ENCODE results near the gene ERGIC1.
"Not testable (repeated sequence)": the region's sequence is repeated elsewhere in the genome, so short reads cannot be mapped to it uniquely, and the experiment has no call there.

The ERGIC1 gene

DNA sequence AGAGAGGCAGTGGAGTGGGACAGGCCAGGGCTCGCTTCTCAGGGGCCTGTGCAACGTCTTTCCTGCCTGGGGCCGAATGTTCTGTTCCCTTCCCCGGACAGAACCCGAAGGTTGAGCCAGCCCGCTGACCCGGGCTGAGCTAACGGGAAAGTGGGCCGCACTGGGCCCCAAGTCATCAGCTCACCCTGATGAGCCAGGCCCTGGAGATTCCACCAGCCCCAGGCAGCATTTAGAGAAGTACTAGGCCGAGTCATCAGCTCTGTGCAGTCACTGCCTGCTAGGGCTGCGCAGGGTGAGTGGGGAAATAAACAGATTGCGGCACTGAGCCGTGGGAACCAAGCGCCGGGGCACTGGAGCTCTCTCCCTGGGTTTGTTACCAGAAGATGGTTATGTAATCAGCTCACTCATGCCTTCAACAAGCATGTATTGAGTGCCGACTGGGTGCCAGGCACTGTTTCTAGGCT, 33.9 kb upstream of the ERGIC1 start:
- no peak for DNase-seq (ENCODE audit: low spot score)

- DNase-seq (ENCODE audit: low spot score), result no peak
Observed at GRCh38 chr5:172801179-172801671, 32.8 kb upstream of the ERGIC1 start.

GRCh38 chr5:172802112-172802511, 31.9 kb upstream of the ERGIC1 start:
- no peak for DNase-seq (ENCODE audit: low spot score)

DNA sequence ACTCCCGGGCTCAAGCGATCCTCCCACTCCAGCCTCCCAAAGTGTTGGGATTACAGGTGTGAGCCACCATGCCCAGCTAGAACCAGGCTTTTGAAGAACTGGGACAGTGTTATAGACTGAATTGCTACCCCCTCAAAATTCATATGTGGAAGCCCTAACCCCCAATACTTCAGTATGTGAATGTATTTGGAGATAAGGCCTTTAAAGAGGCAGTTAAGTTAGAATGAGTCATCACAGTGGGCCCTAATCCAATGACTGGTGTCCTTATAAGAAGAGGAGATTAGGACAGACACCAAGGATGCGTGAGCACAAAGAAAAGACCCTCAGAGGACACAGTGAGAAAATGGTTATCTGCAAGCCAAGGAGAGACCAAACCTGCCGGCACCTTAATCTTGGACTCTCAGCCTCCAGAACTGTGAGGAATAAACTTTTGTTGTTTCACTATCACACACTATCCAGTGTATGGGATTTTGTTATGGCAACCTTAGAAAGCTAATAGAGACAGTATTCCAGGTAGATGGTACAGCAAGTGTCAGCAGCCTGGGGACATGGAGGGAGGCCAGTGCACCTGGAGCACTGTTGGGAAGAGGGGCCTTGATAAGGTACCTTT, 31.4 kb upstream of the ERGIC1 start:
- no peak for DNase-seq (ENCODE audit: low spot score)

DNA sequence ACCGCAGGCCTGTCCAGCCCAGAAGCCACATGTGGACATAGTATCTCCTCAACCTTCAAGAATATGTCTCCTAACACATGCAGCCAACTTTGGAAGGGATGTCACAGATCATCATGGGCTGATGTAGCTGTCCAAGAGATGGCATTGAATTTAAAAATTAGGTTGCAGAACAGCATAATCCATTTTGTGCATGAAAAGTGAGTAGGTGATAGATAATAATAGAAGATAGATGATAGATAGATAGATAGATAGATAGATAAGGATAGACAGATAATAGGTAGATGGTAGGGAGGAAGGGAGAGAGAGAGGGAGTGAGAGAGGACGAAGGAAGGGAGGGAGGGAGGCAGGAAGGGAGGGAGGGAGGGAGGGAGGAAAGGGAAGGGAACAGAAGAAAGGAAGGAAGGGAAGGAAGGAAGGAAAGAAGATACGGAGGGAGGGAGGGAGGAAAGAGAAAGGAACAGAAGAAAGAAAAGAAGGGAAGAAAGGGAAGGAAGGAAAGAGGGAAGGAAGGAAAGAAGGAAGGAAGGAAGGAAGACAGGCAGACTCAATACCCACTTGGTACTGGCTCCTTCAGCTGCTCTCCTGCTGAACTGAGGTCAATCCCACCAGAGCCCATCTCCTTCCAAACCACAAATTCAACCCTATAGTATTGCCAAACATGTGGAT, 28.9 kb upstream of the ERGIC1 start:
- no peak for DNase-seq (ENCODE audit: low spot score)

DNA sequence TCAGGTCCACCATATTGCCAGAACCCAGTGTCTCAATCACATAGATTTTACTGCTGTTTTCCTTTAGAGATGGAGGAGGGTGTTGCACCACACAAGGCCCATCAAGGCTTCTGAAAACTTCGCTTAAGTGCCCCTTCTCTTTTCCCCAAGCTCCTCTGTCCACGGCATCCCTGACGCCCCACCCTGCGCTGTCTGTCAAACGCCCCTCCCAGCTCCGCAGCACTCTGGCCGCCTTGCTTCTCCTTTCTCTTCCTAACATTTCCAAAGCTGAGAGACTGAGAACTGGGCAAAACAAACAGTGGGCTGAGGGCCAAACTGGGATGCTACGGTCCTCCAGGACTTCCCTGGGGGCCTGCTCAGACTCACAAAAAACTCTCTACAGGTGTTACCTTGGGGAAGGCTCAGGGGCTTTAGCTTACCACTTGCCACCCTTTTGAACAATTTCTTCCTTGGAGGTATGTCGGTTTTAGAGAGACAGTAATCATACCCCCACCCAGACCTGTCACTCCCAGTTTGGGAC, 28.3 kb upstream of the ERGIC1 start:
- DNase-seq (ENCODE audit: low spot score), result no peak

GRCh38 chr5:172806897-172807672, 27.0 kb upstream of the ERGIC1 start:
- peak; percentile 69 for DNase-seq (ENCODE audit: low spot score)

GRCh38 chr5:172807766-172808311, 26.2 kb upstream of the ERGIC1 start:
- DNase-seq (ENCODE audit: low spot score), result no peak

DNA sequence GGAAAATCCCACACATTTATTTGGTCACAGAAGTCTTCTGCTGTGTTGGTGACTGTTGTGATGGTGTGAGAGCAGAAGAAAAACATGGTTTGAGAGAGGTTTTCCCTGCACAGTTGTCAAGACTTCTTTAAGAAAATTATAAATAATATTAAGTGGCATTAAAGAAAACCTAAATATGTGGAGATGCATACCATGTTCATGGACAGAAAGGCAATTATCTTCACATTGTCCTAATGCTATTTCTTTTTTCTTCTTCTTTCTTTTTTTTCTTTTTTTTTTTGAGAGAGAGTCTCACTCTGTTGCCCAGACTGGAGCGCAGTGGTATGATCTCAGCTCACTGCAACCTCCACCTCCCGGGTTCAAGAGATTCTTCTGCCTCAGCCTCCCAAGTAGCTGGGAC, 24.3 kb upstream of the ERGIC1 start:
- DNase-seq (ENCODE audit: low spot score), result no peak

DNA sequence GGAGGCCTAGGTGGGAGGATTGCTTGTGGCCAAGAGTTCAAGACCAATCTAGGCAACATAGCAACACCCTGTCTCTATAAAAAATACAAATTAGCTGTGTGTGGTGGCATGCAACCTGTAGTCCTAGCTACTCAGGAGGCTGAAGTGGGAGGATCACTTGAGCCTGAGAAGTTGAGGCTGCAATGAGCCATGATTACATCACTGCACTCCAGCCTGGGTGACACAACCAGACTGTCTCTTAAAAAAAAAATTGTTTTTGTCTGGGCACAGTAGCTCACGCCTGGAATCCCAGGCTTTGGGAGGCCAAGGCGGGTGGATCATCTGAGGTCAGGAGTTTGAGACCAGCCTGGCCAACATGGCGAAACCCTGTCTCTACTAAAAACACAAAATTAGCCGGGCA, 23.1 kb upstream of the ERGIC1 start:
- not testable (repeated sequence) for DNase-seq (ENCODE audit: low spot score)

DNA sequence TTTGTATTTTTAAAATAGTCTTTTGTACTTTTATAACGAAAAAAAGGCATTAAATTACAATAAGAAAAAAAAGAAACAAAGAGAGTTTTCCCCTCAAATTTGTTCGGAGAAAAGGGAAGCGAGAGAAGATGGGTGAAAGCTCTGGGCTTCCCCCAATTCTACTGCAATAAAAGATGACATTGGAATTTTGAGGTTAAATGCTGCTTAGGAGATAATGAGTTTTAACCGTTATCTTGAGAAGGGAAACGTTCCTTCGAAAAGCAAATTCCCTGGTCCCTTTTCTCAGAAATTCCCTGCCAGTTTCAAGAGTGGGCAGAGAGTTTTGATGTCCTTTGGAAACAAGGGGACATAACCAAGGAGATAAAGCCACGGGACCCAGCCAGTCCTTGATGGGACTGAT, 18.4 kb upstream of the ERGIC1 start:
- DNase-seq (ENCODE audit: low spot score), result no peak

DNA sequence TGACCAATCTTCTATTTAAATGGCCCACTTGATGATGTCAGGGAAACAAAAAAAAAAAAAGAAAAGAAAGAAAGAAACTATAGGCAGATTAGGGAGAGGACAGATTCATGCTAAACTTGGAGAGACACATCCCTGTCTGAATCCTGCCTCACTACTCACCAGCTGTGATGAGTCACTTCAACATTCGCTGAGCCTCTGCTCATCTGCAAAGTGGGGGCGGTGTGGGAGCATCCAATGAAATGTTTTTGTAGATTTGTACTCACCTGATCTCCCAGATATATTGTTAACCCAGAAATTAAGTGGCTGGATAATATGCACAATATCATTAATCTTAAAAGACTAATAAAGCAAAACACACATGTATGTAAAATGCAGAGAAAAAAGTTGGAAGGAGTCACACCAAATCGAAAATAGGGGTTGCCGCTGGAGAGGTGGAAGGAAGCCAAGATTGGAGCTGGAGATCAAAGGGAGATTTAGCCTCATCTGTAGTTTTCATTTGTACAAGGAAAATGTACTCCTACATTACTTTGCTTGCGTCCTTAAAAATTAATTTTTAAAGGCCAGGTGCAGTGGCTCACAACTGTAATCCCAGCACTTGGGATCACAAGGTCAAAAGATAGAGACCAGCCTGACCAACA, 17.0 kb upstream of the ERGIC1 start:
- no peak for DNase-seq (ENCODE audit: low spot score)

DNA sequence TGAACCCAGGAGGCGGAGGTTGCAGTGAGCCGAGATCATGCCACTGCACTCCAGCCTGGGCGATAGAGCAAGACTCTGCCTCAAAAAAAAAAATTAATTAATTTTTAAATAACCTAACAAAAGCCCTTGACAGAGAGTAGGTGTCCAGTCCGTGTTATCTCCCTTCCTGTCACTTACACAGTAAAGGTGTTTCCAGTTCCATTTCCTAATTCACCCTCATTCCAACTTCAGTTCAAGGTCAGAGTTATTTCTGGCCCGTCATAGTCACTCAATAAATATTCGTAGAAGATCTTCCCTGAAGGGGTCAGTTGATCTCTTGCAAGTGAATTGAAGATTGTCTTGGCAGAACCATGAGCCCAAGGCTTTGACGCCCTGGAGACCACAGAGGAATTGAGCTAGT, 16.4 kb upstream of the ERGIC1 start:
- DNase-seq (ENCODE audit: low spot score), result no peak

DNA sequence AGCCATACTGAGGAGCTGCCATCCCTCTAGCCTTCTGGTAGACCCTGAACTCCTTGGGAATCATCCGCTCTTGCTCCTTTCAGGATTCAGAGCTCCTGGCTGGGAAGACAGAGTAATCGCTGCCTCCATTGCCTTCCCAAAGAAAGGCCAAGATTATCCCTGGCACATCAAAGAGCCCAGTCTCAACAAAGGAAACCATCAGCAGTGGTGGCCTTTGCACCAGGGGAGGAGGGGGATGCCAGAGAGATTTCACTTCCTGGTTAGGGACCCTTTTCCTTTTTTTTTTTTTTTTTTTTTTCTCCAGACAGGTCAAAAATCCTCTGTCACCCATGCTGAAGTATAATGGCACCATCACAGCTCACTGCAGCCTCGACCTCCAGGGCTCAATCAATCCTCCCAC, 16.0 kb upstream of the ERGIC1 start:
- no peak for DNase-seq (ENCODE audit: low spot score)

DNA sequence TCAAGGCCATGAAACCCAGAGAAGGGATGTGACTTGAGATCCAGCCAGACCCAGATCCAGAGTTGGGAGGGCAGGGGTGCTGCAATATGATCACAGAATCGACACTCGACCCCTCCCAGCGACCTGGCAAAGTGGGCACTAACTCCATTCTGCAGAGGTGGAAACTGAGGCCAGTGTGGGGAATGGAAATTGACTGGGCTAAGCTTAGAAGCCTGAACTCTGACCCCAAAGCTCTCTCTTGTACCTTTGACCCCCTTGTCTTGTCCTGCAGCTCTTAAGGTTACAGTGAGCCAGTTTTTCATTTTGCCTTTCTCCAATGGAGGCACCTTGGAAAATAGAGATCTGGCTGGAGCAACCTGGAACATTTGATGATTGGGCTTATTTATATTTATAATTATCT, 14.5 kb upstream of the ERGIC1 start:
- DNase-seq (ENCODE audit: low spot score), result no peak

GRCh38 chr5:172820046-172820767, 13.8 kb upstream of the ERGIC1 start:
- no peak for DNase-seq (ENCODE audit: low spot score)

GRCh38 chr5:172821340-172821985, 12.6 kb upstream of the ERGIC1 start:
- DNase-seq (ENCODE audit: low spot score), result no peak

DNA sequence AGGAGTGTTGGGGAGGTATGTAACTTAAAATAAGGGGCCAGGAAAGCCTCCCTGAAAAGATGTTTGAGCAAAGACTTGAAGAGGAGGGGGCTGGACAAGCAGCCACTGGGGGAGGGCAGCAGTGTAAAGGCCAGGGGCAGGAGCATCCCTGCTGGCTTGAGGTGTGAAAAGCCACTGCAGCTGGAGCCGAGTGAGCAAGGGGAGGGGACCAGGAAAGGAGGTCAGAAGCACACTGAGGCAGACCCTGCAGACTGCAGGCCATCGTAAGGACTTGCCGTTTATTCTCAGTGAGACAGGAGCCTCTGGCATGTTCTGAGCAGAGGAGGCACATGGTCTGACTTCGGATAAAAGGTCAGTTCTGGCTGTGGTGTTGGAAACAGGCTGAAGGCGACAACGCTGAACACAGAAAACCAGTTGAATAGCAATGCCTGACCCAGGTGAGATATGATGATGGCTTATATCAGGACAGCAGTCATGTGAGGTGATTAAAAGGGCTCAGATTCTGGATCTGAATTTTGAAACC, 10.2 kb upstream of the ERGIC1 start:
- DNase-seq (ENCODE audit: low spot score), result no peak

- DNase-seq (ENCODE audit: low spot score), result no peak
Observed at GRCh38 chr5:172825610-172826204, 8.3 kb upstream of the ERGIC1 start.

DNA sequence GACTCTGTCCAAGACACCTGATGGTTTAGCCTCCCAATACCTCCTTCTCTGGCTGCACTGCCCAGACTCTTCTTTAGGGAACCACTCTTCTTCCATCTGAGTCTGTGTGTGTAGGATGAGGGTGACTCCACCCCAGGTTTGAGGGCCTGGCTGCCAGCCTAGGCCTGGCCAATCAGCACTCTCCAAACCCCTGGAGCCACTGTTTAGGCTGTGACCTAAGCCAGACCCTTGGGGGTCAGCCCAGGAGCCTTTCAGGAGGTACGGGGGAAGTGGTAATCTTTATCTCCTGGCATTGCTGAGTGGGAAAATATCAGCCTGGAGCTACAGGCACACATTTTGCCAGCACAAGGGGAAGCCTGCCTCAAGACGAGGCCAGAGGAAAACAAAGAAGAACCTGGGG, 6.2 kb upstream of the ERGIC1 start:
- DNase-seq (ENCODE audit: low spot score), result no peak

All from HuH-7 (cell line).